ENCODE measurements around the gene CD82.
"Not testable (repeated sequence)": the region's sequence is repeated elsewhere in the genome, so short reads cannot be mapped to it uniquely, and the experiment has no call there.

DNA sequence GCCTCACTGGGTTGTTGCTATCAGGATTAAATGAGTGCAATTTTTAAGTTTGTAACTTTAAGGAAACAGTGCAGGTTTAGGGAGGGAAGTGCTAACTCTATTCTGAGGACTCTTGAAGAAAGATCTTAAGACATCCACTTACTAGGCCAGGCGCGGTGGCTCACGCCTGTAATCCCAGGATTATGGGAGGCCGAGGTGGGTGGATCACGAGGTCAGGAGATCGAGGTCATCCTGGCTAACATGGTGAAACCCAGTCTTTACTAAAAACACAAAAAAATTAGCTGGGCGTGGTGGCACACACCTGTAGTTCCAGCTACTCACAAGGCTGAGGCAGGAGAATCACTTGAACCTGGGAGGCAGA lies 5.5 kb upstream of the CD82 start:
- TF ChIP-seq, protein P1, sequence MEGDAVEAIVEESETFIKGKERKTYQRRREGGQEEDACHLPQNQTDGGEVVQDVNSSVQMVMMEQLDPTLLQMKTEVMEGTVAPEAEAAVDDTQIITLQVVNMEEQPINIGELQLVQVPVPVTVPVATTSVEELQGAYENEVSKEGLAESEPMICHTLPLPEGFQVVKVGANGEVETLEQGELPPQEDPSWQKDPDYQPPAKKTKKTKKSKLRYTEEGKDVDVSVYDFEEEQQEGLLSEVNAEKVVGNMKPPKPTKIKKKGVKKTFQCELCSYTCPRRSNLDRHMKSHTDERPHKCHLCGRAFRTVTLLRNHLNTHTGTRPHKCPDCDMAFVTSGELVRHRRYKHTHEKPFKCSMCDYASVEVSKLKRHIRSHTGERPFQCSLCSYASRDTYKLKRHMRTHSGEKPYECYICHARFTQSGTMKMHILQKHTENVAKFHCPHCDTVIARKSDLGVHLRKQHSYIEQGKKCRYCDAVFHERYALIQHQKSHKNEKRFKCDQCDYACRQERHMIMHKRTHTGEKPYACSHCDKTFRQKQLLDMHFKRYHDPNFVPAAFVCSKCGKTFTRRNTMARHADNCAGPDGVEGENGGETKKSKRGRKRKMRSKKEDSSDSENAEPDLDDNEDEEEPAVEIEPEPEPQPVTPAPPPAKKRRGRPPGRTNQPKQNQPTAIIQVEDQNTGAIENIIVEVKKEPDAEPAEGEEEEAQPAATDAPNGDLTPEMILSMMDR (IDR thresholded peaks at IDR 0.05) = not testable (repeated sequence)
- not testable (repeated sequence) for TF ChIP-seq POLR2A (IDR thresholded peaks at IDR 0.05)
